ENCODE data around the gene KIF20A.
A peak's percentile ranks its signal among the peaks of the same experiment; 100 is the strongest.
"Not testable (repeated sequence)": the region's sequence is repeated elsewhere in the genome, so short reads cannot be mapped to it uniquely, and the experiment has no call there.

Gene KIF20A

GRCh38 chr5:138178516-138179276 lies at the start of gene KIF20A, which contains the start of gene BRD8:
TSS of gene KIF20A (plus strand) at chr5:138179112. CDS start at chr5:138179681, 569 bp downstream.
TSS of gene BRD8 (minus strand) at chr5:138178630. CDS start at chr5:138178614, 16 bp downstream.
- DNase-seq: peak; percentile 93

- DNase-seq: no peak
These were observed 49.6 kb upstream of the KIF20A start for GRCh38 chr5:138129347-138129746.

- DNase-seq: no peak
These were observed 46.4 kb upstream of the KIF20A start for GRCh38 chr5:138132543-138132942.

GRCh38 chr5:138138949-138139780 lies 39.7 kb upstream of the KIF20A start, which contains the start of gene NME5:
TSS of gene NME5 (minus strand) at chr5:138139428. CDS start at chr5:138138780, 648 bp downstream.
- DNase-seq: no peak

GRCh38 chr5:138139781-138140090 lies 39.2 kb upstream of the KIF20A start:
- no peak for DNase-seq

- DNase-seq: no peak
These were observed 38.6 kb upstream of the KIF20A start for GRCh38 chr5:138140268-138140667.

GRCh38 chr5:138141734-138142133 lies 37.2 kb upstream of the KIF20A start:
- DNase-seq: no peak

- DNase-seq: not testable (repeated sequence)
These were observed 35.3 kb upstream of the KIF20A start for GRCh38 chr5:138143578-138143977.

- DNase-seq: no peak
These were observed 30.1 kb upstream of the KIF20A start for GRCh38 chr5:138148811-138149210.

GRCh38 chr5:138149530-138149929 lies 29.4 kb upstream of the KIF20A start:
- DNase-seq: no peak

- DNase-seq: not testable (repeated sequence)
These were observed 22.9 kb upstream of the KIF20A start for GRCh38 chr5:138155977-138156376.

- no peak for DNase-seq
These were observed 21.3 kb upstream of the KIF20A start for GRCh38 chr5:138157626-138158025.

- DNase-seq: no peak
These were observed 19.2 kb upstream of the KIF20A start for GRCh38 chr5:138159666-138160065.

GRCh38 chr5:138160706-138161105 lies 18.2 kb upstream of the KIF20A start:
- no peak for DNase-seq

GRCh38 chr5:138163721-138164120 lies 15.2 kb upstream of the KIF20A start:
- DNase-seq: no peak

GRCh38 chr5:138169124-138169523 lies 9.8 kb upstream of the KIF20A start:
- DNase-seq: no peak

GRCh38 chr5:138170299-138170698 lies 8.6 kb upstream of the KIF20A start:
- no peak for DNase-seq

- no peak for DNase-seq
These were observed 884 bp upstream of the KIF20A start for GRCh38 chr5:138177941-138178515.

GRCh38 chr5:138179277-138179857 lies 455 bp downstream of the KIF20A start:
- no peak for DNase-seq

GRCh38 chr5:138180183-138180782 lies 1.4 kb downstream of the KIF20A start:
- no peak for DNase-seq

- DNase-seq: no peak
These were observed 1.9 kb downstream of the KIF20A start for GRCh38 chr5:138180841-138181240.

- no peak for DNase-seq
These were observed 3.9 kb downstream of the KIF20A start for GRCh38 chr5:138182808-138183207.

- DNase-seq: no peak
These were observed 7.1 kb downstream of the KIF20A start for GRCh38 chr5:138186002-138186447.
